Left lung (tissue), 10 donors: ENCODE results near the gene PPP2R2D. TPM values are rescaled to one million over a fixed set of nuclear protein-coding genes. Genes with fewer than 3 reads are reported as not detected.

ENCODE experiments used
- ATAC-seq: fragments of 200-7000 bp; cut with Tn5 transposase; one replicate; pipeline ENCODE4 v1.9.1; 2020; ENCODE audit warnings: moderate library complexity
- DNase-seq, 4 donors: peaks; one replicate each; pipeline ENCODE4 v3.0.0-alpha.2; 2013 to 2020
- H3K27ac ChIP-seq, 2 donors: fragments of 200-600 bp; sonication (generic) in 1 of 2; one replicate each; pipeline versions ENCODE4 v1.5.0 to v1.8.0; 2020 to 2021
- H3K27me3 ChIP-seq, 2 donors: fragments of 200-600 bp; sonication (generic) in 1 of 2; one replicate each; pipeline versions ENCODE4 v1.5.0 to v1.8.0; 2020 to 2021
- H3K36me3 ChIP-seq, 2 donors: fragments of 200-600 bp; sonication (generic) in 1 of 2; one replicate each; pipeline versions ENCODE4 v1.5.0 to v1.8.0; 2020 to 2021
- H3K4me1 ChIP-seq, 2 donors: fragments of 200-600 bp; one replicate each; pipeline ENCODE4 v1.8.0; 2021
- H3K4me3 ChIP-seq, 2 donors: fragments of 200-600 bp; sonication (generic) in 1 of 2; one replicate each; pipeline versions ENCODE4 v1.5.0 to v1.8.0; 2020 to 2021; ENCODE audit warnings: mild to moderate bottlenecking in 1 of 2
- H3K9me3 ChIP-seq, 2 donors: fragments of 200-600 bp; sonication (generic) in 1 of 2; one replicate each; pipeline versions ENCODE4 v1.5.0 to v1.8.0; 2020 to 2021
- CTCF ChIP-seq, 2 donors: fragments of 200-600 bp; sonication (generic) in 1 of 2; IDR thresholded peaks; one replicate each; pipeline versions ENCODE4 v1.5.0 to v1.8.0; 2021; ENCODE audit warnings: antibody characterized with exemption in 2 of 2
- intact Hi-C, 2 donors: fragments of 100-400 bp; cut with DNase I; formaldehyde crosslinking; loops; one replicate each; pipeline versions ENCODE4 v1.11.2 to v1.14.2; 2022
- polyA plus RNA-seq, 6 donors: library from polyadenylated mRNA; unstranded; fragments of 120-200 nt; gene quantifications; one replicate each; pipeline ENCODE4 v1.2.1, GENCODE V29; 2013; ENCODE audit not compliant: insufficient read length in 6 of 6
- total RNA-seq, 2 donors: library from RNA; stranded (reverse); fragmentation: NEBNext Ultra II Directional; extraction: Animal tissue kit (Norgen Biotek cat#: 25700); gene quantifications; one replicate each; pipeline ENCODE4 v1.2.1, GENCODE V29; 2021
- donor health status: DM: no; HTN: yes; CAD: no.
- donor health status: DM: no; HTN: no; CAD: no.

The PPP2R2D gene
- total and polyA plus RNA-seq, 8 donors: 22.7 to 42.4 (median 35.8) TPM

- no peak for TF ChIP-seq CTCF (IDR thresholded peaks at IDR 0.05)
- DNase-seq: peak in 1 of 4 donors; percentile 47
- no peak for ATAC-seq
- Histone ChIP-seq H3K4me1 (no peaks in the 10 kb centered on the region), H3K9me3 (no peaks in the 10 kb centered on the region), H3K4me3 (no peak overlapping the region), H3K27ac (no peak overlapping the region), H3K27me3 (no peaks in the 10 kb centered on the region), H3K36me3 (peaks cover 0 to 59% of the 10 kb centered on the region in 2 donors)
- intact Hi-C loops: no loop called here
These were observed 53.7 kb downstream of the PPP2R2D start for GRCh38 chr10:131954356-131954965.

GRCh38 chr10:131955591-131956340, 55.0 kb downstream of the PPP2R2D start:
- H3K9me3 ChIP-seq: no peaks in the 10 kb centered on the region
- DNase-seq (peak in 1 of 4 donors; percentile 72), ATAC-seq (no peak)
- H3K4me1 ChIP-seq: no peaks in the 10 kb centered on the region
- peaks cover 0 to 61% of the 10 kb centered on the region in 2 donors for H3K36me3 ChIP-seq
- no peaks in the 10 kb centered on the region for H3K27me3 ChIP-seq
- TF ChIP-seq CTCF (IDR thresholded peaks at IDR 0.05): no peak
- no peak overlapping the region for H3K4me3 ChIP-seq
- intact Hi-C loops: no loop called here
- no peak overlapping the region for H3K27ac ChIP-seq

GRCh38 chr10:131959841-131960240, 59.0 kb downstream of the PPP2R2D start:
- H3K9me3 ChIP-seq: no peaks in the 10 kb centered on the region
- no peak overlapping the region for H3K27ac ChIP-seq
- H3K4me3 ChIP-seq: no peak overlapping the region
- TF ChIP-seq CTCF (IDR thresholded peaks at IDR 0.05): no peak
- ATAC-seq: no peak
- intact Hi-C loops: no loop called here
- no peaks in the 10 kb centered on the region for H3K4me1 ChIP-seq
- no peaks in the 10 kb centered on the region for H3K27me3 ChIP-seq
- H3K36me3 ChIP-seq: peaks cover 0 to 47% of the 10 kb centered on the region in 2 donors
- DNase-seq: peak in 1 of 4 donors; percentile 65

- Histone ChIP-seq H3K4me3 (no peak overlapping the region), H3K9me3 (no peaks in the 10 kb centered on the region), H3K4me1 (no peaks in the 10 kb centered on the region), H3K27ac (no peak overlapping the region), H3K36me3 (peaks cover 0 to 40% of the 10 kb centered on the region in 2 donors), H3K27me3 (no peaks in the 10 kb centered on the region)
- no peak for ATAC-seq
- no peak for TF ChIP-seq CTCF (IDR thresholded peaks at IDR 0.05)
- intact Hi-C loops: no loop called here
- peak in 1 of 4 donors; percentile 68 for DNase-seq
These were observed 59.8 kb downstream of the PPP2R2D start for GRCh38 chr10:131960631-131961046.

- ATAC-seq: peak; percentile 16
- peak in 1 of 4 donors; percentile 66 for DNase-seq
- Histone ChIP-seq H3K27me3 (no peaks in the 10 kb centered on the region), H3K9me3 (no peaks in the 10 kb centered on the region), H3K36me3 (peaks cover 0 to 40% of the 10 kb centered on the region in 2 donors), H3K4me3 (no peak overlapping the region), H3K27ac (no peak overlapping the region), H3K4me1 (no peaks in the 10 kb centered on the region)
- TF ChIP-seq CTCF (IDR thresholded peaks at IDR 0.05): no peak
- intact Hi-C loops: no loop called here
These were observed 60.4 kb downstream of the PPP2R2D start for GRCh38 chr10:131961047-131961776.
